Body of pancreas (tissue), 4 donors: Measurements from ENCODE around the gene SLX4IP. TPM values are rescaled to one million over a fixed set of nuclear protein-coding genes. Genes with fewer than 3 reads are reported as not detected.

ENCODE experiments used
- ATAC-seq: fragments of 150-250 bp; one replicate; pipeline ENCODE4 v1.9.1; 2016
- DNase-seq, 4 donors: peaks; one replicate each; pipeline ENCODE4 v3.0.0-alpha.2; 2019
- H3K27ac ChIP-seq, 4 donors: fragments of 200-600 bp; sonication (generic); 1 replicate in 3 of 4; 2 replicates in 1 of 4; pipeline versions ENCODE4 v1.5.1 to v1.6.1; 2016 to 2019; ENCODE audit warnings: mild to moderate bottlenecking in 1 of 4, mixed read lengths in 1 of 4, moderate library complexity in 1 of 4
- H3K27me3 ChIP-seq, 2 donors: fragments of 200-600 bp; sonication (generic); one replicate each; pipeline ENCODE4 v1.6.0; 2016; ENCODE audit warnings: mild to moderate bottlenecking in 1 of 2
- H3K36me3 ChIP-seq, 2 donors: fragments of 200-600 bp; sonication (generic); replicated peaks in 1 of 2; 2 replicates each; pipeline ENCODE4 v1.5.1; 2016; ENCODE audit warnings: low read depth in 2 of 2; ENCODE audit not compliant: insufficient read depth in 1 of 2
- H3K4me1 ChIP-seq: fragments of 200-600 bp; sonication (generic); one replicate; pipeline ENCODE4 v1.6.0; 2016
- H3K4me3 ChIP-seq, 2 donors: fragments of 200-600 bp; sonication (generic); 1 replicate in 1 of 2; 2 replicates in 1 of 2; pipeline ENCODE4 v1.5.1; 2016 to 2019
- H3K9me3 ChIP-seq, 3 donors: fragments of 200-600 bp; sonication (generic); 1 replicate in 2 of 3; 2 replicates in 1 of 3; pipeline ENCODE4 v1.5.1; 2016
- CTCF ChIP-seq, 7 experiments: fragments of 450-650 bp in 4 of 7; fragments of 200-600 bp in 3 of 7; sonication (generic) in 3 of 7; IDR thresholded peaks; one replicate each; pipeline ENCODE4 v1.5.1; 2016 to 2019; ENCODE audit warnings: antibody characterized with exemption in 7 of 7
- POLR2A ChIP-seq, 3 donors: fragments of 450-650 bp; IDR thresholded peaks; one replicate each; pipeline ENCODE4 v1.6.1; 2016; ENCODE audit warnings: antibody characterized with exemption in 3 of 3, mild to moderate bottlenecking in 2 of 3
- WGBS, 2 donors: methylation state at CpG; one replicate each; pipeline ENCODE4 v1.1.5; 2017; 5-methylcytosine and 5-hydroxymethylcytosine counted together
- intact Hi-C: fragments of 100-400 bp; cut with DNase I; formaldehyde crosslinking; loops from one replicate; pipeline ENCODE4 v1.15.1; 2023
- total RNA-seq, 2 donors: library from RNA; depleted of rRNA; stranded (reverse); fragments of >200 nt; gene quantifications; one replicate each; pipeline ENCODE4 v1.1.0, GENCODE V29; 2016

SLX4IP gene
- total RNA-seq, 2 donors from 2014 or later = 4.3 to 4.7 TPM

DNA sequence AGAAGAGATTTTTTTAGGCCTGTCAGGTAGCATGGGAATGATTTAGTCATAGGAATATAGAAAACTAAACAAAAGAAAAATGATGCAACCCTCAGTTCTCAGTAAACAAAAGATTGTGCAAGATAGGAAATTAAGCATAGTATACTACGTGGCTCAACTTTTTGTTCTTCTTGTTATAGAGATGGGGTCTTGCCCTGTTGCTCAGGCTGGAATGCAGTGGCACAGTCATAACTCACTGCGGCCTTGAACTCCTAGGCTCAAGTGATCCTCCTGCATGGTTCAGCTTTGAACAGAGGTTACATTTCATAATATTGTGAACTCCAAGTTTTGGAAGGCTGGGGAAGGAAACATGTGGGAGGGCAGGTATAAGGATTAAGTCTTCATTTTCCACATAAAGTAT, 28.5 kb downstream of the SLX4IP start:
- Histone ChIP-seq H3K9me3 (no peaks in the 10 kb centered on the region), H3K27me3 (no peaks in the 10 kb centered on the region), H3K36me3 (no peaks in the 10 kb centered on the region), H3K4me3 (no peak overlapping the region), H3K27ac (no peak overlapping the region), H3K4me1 (peaks cover 9% of the 10 kb centered on the region)
- 93% methylated on average over 2 of the region's 2 CpGs for WGBS, 2 donors
- intact Hi-C loops = no loop called here
- DNase-seq (no peak), ATAC-seq (no peak)
- TF ChIP-seq CTCF (IDR thresholded peaks at IDR 0.05) = no peak
- no peak for TF ChIP-seq POLR2A (IDR thresholded peaks at IDR 0.05)

GRCh38 chr20:10465135-10465534, 30.0 kb downstream of the SLX4IP start:
- 81 to 85% methylated on average over 3 of the region's 3 CpGs for WGBS, 2 donors
- TF ChIP-seq CTCF (IDR thresholded peaks at IDR 0.05) = no peak
- TF ChIP-seq POLR2A (IDR thresholded peaks at IDR 0.05) = no peak
- H3K36me3 ChIP-seq = no peaks in the 10 kb centered on the region
- no peak overlapping the region for H3K27ac ChIP-seq
- H3K4me3 ChIP-seq = no peak overlapping the region
- no peak for DNase-seq
- no peaks in the 10 kb centered on the region for H3K9me3 ChIP-seq
- intact Hi-C loops = no loop called here
- H3K4me1 ChIP-seq = peaks cover 12% of the 10 kb centered on the region
- no peak for ATAC-seq
- H3K27me3 ChIP-seq = no peaks in the 10 kb centered on the region

GRCh38 chr20:10466325-10466724, 31.2 kb downstream of the SLX4IP start:
- 55 to 64% methylated on average over 4 of the region's 4 CpGs for WGBS, 2 donors
- Histone ChIP-seq H3K27me3 (no peaks in the 10 kb centered on the region), H3K4me1 (peaks cover 7% of the 10 kb centered on the region), H3K27ac (no peak overlapping the region), H3K36me3 (no peaks in the 10 kb centered on the region), H3K4me3 (no peak overlapping the region), H3K9me3 (no peaks in the 10 kb centered on the region)
- intact Hi-C loops = no loop called here
- no peak for ATAC-seq
- no peak for DNase-seq
- TF ChIP-seq CTCF (IDR thresholded peaks at IDR 0.05) (no peak), POLR2A (IDR thresholded peaks at IDR 0.05) (no peak)

GRCh38 chr20:10466855-10467254, 31.8 kb downstream of the SLX4IP start:
- intact Hi-C loops = no loop called here
- Histone ChIP-seq H3K36me3 (no peaks in the 10 kb centered on the region), H3K27me3 (no peaks in the 10 kb centered on the region), H3K27ac (no peak overlapping the region), H3K4me3 (no peak overlapping the region), H3K4me1 (peaks cover 3% of the 10 kb centered on the region), H3K9me3 (no peaks in the 10 kb centered on the region)
- WGBS, 2 donors = 72 to 81% methylated on average over 3 of the region's 3 CpGs
- no peak for DNase-seq
- TF ChIP-seq POLR2A (IDR thresholded peaks at IDR 0.05) (no peak), CTCF (IDR thresholded peaks at IDR 0.05) (no peak)
- ATAC-seq = no peak

DNA sequence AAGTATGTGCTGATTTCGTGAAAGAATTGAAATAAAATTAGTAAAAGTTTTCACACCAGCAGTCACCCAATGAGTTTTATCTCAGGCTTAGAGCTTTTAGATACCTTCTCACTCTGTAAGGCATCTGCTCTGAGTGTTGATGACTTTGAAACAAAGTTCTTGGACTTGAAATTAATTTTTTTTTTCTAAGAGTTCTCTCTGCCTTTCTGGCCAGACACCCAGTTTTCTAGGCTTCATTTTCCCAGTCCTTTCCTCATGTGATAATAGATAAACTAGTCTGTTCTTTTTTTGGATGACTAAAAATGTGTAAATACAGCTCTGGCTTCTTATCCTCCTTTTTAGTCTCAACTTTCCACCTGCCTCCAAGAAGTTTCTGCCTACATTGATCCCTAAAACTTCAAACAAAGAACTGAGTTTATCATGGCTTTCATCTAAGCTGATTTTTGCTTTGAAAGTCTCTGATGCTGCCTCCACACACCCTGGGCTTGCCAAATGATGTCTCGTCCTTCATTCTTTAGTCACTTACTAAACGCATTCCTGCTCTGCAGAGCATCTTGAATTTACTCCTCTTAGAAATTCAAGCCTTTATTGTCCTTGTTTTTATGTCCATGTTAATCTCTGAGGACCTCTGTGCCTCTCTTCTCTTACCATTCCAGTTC, 32.7 kb downstream of the SLX4IP start:
- Histone ChIP-seq H3K9me3 (no peaks in the 10 kb centered on the region), H3K4me3 (no peak overlapping the region), H3K4me1 (peaks cover 3% of the 10 kb centered on the region), H3K27me3 (no peaks in the 10 kb centered on the region), H3K27ac (no peak overlapping the region), H3K36me3 (no peaks in the 10 kb centered on the region)
- TF ChIP-seq POLR2A (IDR thresholded peaks at IDR 0.05) (no peak), CTCF (IDR thresholded peaks at IDR 0.05) (no peak)
- intact Hi-C loops = no loop called here
- DNase-seq = no peak
- no peak for ATAC-seq
- 46 to 57% methylated on average over 3 of the region's 3 CpGs for WGBS, 2 donors
